GM12874 (cell line): ENCODE data around the gene PSORS1C1.

Experiments used
- CTCF ChIP-seq: IDR thresholded peaks from 2 replicates; pipeline ENCODE4 v1.5.1; 2011; ENCODE audit warnings: low read depth, mild to moderate bottlenecking, control low read depth, low read length, moderate library complexity; ENCODE audit not compliant: insufficient read depth

PSORS1C1 gene

GRCh38 chr6:31187780-31188194 is 73.2 kb downstream of the PSORS1C1 start:
- TF ChIP-seq CTCF = no peak
